ENCODE results near the gene DCAF5. TPM values are rescaled to one million over a fixed set of nuclear protein-coding genes. Genes with fewer than 3 reads are reported as not detected.
A peak's percentile ranks its signal among the peaks of the same experiment; 100 is the strongest.

The DCAF5 gene
- total RNA-seq, 2 donors from 2014 or later, result 25.3 to 67.4 TPM

- no peak for DNase-seq (ENCODE audit: low spot score)
- Histone ChIP-seq H3K4me3 (no peak overlapping the region), H3K27me3 (replicated peaks; ENCODE audit: insufficient read depth) (no peaks in the 10 kb centered on the region), H3K36me3 (no peaks in the 10 kb centered on the region), H3K4me1 (replicated peaks) (no peaks in the 10 kb centered on the region), H3K27ac (no peak overlapping the region), H3K9me3 (no peaks in the 10 kb centered on the region)
- intact Hi-C loops (cut with DNase I), result no loop called here
- TF ChIP-seq CTCF (IDR thresholded peaks at IDR 0.05), result no peak
- TF ChIP-seq POLR2AphosphoS5 (IDR thresholded peaks at IDR 0.05), result no peak
- TF ChIP-seq POLR2A (IDR thresholded peaks at IDR 0.05), result no peak
- WGBS, result 92% methylated on average over 5 of the region's 6 CpGs
Measured at GRCh38 chr14:69014829-69015259, 138.1 kb downstream of the DCAF5 start.

- Histone ChIP-seq H3K4me1 (replicated peaks) (no peaks in the 10 kb centered on the region), H3K27me3 (replicated peaks; ENCODE audit: insufficient read depth) (no peaks in the 10 kb centered on the region), H3K4me3 (no peak overlapping the region), H3K36me3 (no peaks in the 10 kb centered on the region), H3K9me3 (no peaks in the 10 kb centered on the region), H3K27ac (no peak overlapping the region)
- no peak for TF ChIP-seq POLR2A (IDR thresholded peaks at IDR 0.05)
- no peak for TF ChIP-seq POLR2AphosphoS5 (IDR thresholded peaks at IDR 0.05)
- TF ChIP-seq CTCF (IDR thresholded peaks at IDR 0.05), result no peak
- intact Hi-C loops (cut with DNase I), result no loop called here
- WGBS, result 67% methylated on average over 12 of the region's 12 CpGs
- peak; percentile 55 for DNase-seq (ENCODE audit: low spot score)
Measured at GRCh38 chr14:69013943-69014782, 138.8 kb downstream of the DCAF5 start.

DNA sequence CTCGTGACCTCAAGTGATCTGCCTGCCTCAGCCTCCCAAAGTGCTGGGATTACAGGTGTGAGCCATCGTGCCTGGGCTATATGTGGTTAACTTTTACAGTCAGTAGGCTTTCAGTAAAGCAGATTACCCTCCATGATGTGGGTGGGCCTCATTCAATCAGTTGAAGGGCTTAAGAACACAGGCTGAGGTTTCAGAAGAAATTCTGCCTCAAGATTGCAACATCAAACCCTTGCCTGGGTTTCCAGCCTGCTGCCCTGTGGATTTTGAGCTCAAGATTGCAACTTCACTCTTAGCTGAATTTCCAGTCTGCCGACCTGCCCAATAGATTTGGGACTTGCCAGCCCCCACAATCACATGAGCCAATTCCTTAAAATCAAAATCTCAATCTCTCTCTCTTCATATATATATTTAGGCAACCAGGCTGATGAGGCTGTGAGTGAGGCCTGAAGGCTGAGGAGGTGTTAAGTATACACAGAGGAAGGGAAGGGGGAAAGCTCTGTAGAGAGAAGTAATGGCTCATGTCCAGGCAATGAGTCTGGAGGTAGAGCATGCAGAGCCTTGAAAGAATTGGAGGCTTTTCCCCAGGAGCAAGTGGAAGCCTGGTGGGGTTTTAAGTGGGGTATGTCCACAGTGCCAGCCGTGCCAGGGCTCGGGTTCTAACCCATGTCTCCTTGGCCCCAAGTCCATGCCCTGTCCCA lies 140.5 kb downstream of the DCAF5 start:
- no peak for TF ChIP-seq CTCF (IDR thresholded peaks at IDR 0.05)
- TF ChIP-seq POLR2AphosphoS5 (IDR thresholded peaks at IDR 0.05), result no peak
- no peak for TF ChIP-seq POLR2A (IDR thresholded peaks at IDR 0.05)
- no peak for DNase-seq (ENCODE audit: low spot score)

GRCh38 chr14:69010648-69011047 lies 142.3 kb downstream of the DCAF5 start:
- no peaks in the 10 kb centered on the region for H3K36me3 ChIP-seq
- H3K27ac ChIP-seq, result no peak overlapping the region
- no peak for DNase-seq (ENCODE audit: low spot score)
- H3K4me1 ChIP-seq (replicated peaks), result no peaks in the 10 kb centered on the region
- H3K27me3 ChIP-seq (replicated peaks; ENCODE audit: insufficient read depth), result no peaks in the 10 kb centered on the region
- TF ChIP-seq CTCF (IDR thresholded peaks at IDR 0.05) (no peak), POLR2A (IDR thresholded peaks at IDR 0.05) (no peak), POLR2AphosphoS5 (IDR thresholded peaks at IDR 0.05) (no peak)
- no peak overlapping the region for H3K4me3 ChIP-seq
- intact Hi-C loops (cut with DNase I), result no loop called here
- 61% methylated on average over 1 of the region's 1 CpG for WGBS
- no peaks in the 10 kb centered on the region for H3K9me3 ChIP-seq

More for the DNA sequence above, 140.5 kb downstream of the DCAF5 start:
- Histone ChIP-seq H3K27ac (no peak overlapping the region), H3K27me3 (replicated peaks; ENCODE audit: insufficient read depth) (no peaks in the 10 kb centered on the region), H3K9me3 (no peaks in the 10 kb centered on the region), H3K4me3 (no peak overlapping the region), H3K4me1 (replicated peaks) (no peaks in the 10 kb centered on the region), H3K36me3 (no peaks in the 10 kb centered on the region)
- intact Hi-C loops (cut with DNase I), result no loop called here
- WGBS, result 87% methylated on average over 5 of the region's 5 CpGs
